PC-3 (cell line): ENCODE results near the gene LRRC47. TPM values are rescaled to one million over a fixed set of nuclear protein-coding genes. Genes with fewer than 3 reads are reported as not detected.

Source experiments
- ATAC-seq: fragments of 200-7000 bp; cut with Tn5 transposase; 2 replicates; pipeline ENCODE4 v1.9.1; 2020; ENCODE audit warnings: mild to moderate bottlenecking, moderate library complexity
- BruUV-seq: library from RNA; stranded (reverse); fragments of 400-500 nt; replicated peaks from 2 replicates; lab custom pipeline; 2021; lab: Mats Ljungman, UMichigan
- CTCF ChIA-PET: fragments of 300-600 bp; sonication (Branson Sonifier 250); formaldehyde crosslinking; loops from one replicate; lab custom pipeline; 2022; ENCODE audit warnings: antibody characterized with exemption; lab: Charles Lee
- POLR2A ChIA-PET: fragments of 300-600 bp; sonication (Branson Sonifier 250); formaldehyde crosslinking; loops from one replicate; lab custom pipeline; 2022; ENCODE audit warnings: antibody characterized with exemption; ENCODE audit not compliant: unreplicated experiment; lab: Charles Lee
- DNase-seq: peaks from one replicate; pipeline ENCODE4 v3.0.0-alpha.2; 2015
- H2AFZ ChIP-seq: fragments of 300-600 bp; sonication (generic); 2 replicates; pipeline ENCODE4 v1.6.0; 2016; ENCODE audit warnings: antibody characterized with exemption, low read length
- H3F3A ChIP-seq: fragments of 300-600 bp; sonication (generic); one replicate; pipeline ENCODE4 v1.6.0; 2017; ENCODE audit warnings: antibody characterized with exemption, low read length, control low read depth, mild to moderate bottlenecking; ENCODE audit not compliant: unreplicated experiment
- H3K27ac ChIP-seq: fragments of 300-600 bp; sonication (generic); 2 replicates; pipeline ENCODE4 v1.5.1; 2016; ENCODE audit warnings: mild to moderate bottlenecking, low read length
- H3K27me3 ChIP-seq: fragments of 300-600 bp; sonication (generic); 2 replicates; pipeline ENCODE4 v1.6.1; 2016; ENCODE audit warnings: low read length, mixed read lengths
- H3K36me3 ChIP-seq: fragments of 300-600 bp; sonication (generic); 2 replicates; pipeline ENCODE4 v1.6.1; 2016; ENCODE audit warnings: low read depth, mixed run types, low read length, mixed read lengths
- H3K4me1 ChIP-seq: fragments of 300-600 bp; sonication (generic); 2 replicates; pipeline ENCODE4 v1.5.1; 2016; ENCODE audit warnings: low read length; ENCODE audit not compliant: insufficient read depth
- H3K4me2 ChIP-seq: fragments of 300-600 bp; sonication (generic); 2 replicates; pipeline ENCODE4 v1.6.0; 2016; ENCODE audit warnings: low read length
- H3K4me3 ChIP-seq: fragments of 300-600 bp; sonication (generic); 2 replicates; pipeline ENCODE4 v1.5.1; 2016; ENCODE audit warnings: mild to moderate bottlenecking, low read length, mixed read lengths
- H3K79me2 ChIP-seq: fragments of 300-600 bp; sonication (generic); 2 replicates; pipeline ENCODE4 v1.6.1; 2017; ENCODE audit warnings: low read length, mixed read lengths
- H3K9ac ChIP-seq: fragments of 300-600 bp; sonication (generic); 2 replicates; pipeline ENCODE4 v1.6.0; 2016; ENCODE audit warnings: mild to moderate bottlenecking, low read length
- H3K9me2 ChIP-seq: fragments of 300-600 bp; sonication (generic); replicated peaks from 2 replicates; pipeline ENCODE4 v1.6.1; 2016; ENCODE audit warnings: mixed run types, low read length, mixed read lengths
- H3K9me3 ChIP-seq: fragments of 300-600 bp; sonication (generic); 2 replicates; pipeline ENCODE4 v1.6.1; 2016; ENCODE audit warnings: low read length, mixed read lengths
- H4K20me1 ChIP-seq: fragments of 300-600 bp; sonication (generic); 2 replicates; pipeline ENCODE4 v1.6.1; 2016; ENCODE audit warnings: low read length, mixed read lengths
- CTCF ChIP-seq: fragments of 300-600 bp; sonication (generic); conservative IDR thresholded peaks from 2 replicates; pipeline ENCODE4 v1.5.1; 2017; ENCODE audit warnings: antibody characterized with exemption, low read depth, mild to moderate bottlenecking, low read length
- EZH2 ChIP-seq: fragments of 300-600 bp; sonication (generic); IDR thresholded peaks from one replicate; pipeline ENCODE4 v1.6.1; 2017; ENCODE audit warnings: antibody characterized with exemption, mild to moderate bottlenecking, low read length; ENCODE audit not compliant: unreplicated experiment
- EZH2phosphoT487 ChIP-seq: fragments of 300-600 bp; sonication (generic); IDR thresholded peaks from 2 replicates; pipeline ENCODE4 v1.6.1; 2018; ENCODE audit warnings: mild to moderate bottlenecking, antibody characterized with exemption, low read length, borderline replicate concordance
- intact Hi-C: fragments of 100-400 bp; cut with micrococcal nuclease; formaldehyde crosslinking; loops from 2 replicates; pipeline ENCODE4 v1.9.0; 2023
- total RNA-seq: library from RNA; depleted of rRNA; stranded (reverse); fragments of >200 nt; gene quantifications from 2 replicates; pipeline ENCODE4 v1.2.3, GENCODE V29; 2014

LRRC47 gene
- total RNA-seq, 1 experiment from 2014 or later: 77.4 TPM

GRCh38 chr1:3822421-3822820 is 26.1 kb upstream of the LRRC47 start:
- Histone ChIP-seq H3K36me3 (peaks cover 33% of the 10 kb centered on the region), H3K4me1 (no peaks in the 10 kb centered on the region), H3K9ac (no peak overlapping the region), H3K27me3 (no peaks in the 10 kb centered on the region), H4K20me1 (no peaks in the 10 kb centered on the region), H3K4me2 (no peak overlapping the region), H3K9me3 (no peaks in the 10 kb centered on the region), H2AFZ (no peak overlapping the region), H3K4me3 (no peak overlapping the region), H3K9me2 (no peaks in the 10 kb centered on the region), H3F3A (no peaks in the 10 kb centered on the region), H3K27ac (no peak overlapping the region), H3K79me2 (no peaks in the 10 kb centered on the region)
- TF ChIP-seq CTCF: no peak
- intact Hi-C loops: no loop called here
- BruUV-seq: no TSS peak
- ATAC-seq: no peak
- CTCF ChIA-PET: no interaction called here
- POLR2A ChIA-PET: no interaction called here
- no peak for DNase-seq

GRCh38 chr1:3821908-3822307 is 25.6 kb upstream of the LRRC47 start:
- ATAC-seq (no peak), DNase-seq (no peak)
- Histone ChIP-seq H3K27me3 (no peaks in the 10 kb centered on the region), H3K9me2 (no peaks in the 10 kb centered on the region), H3F3A (no peaks in the 10 kb centered on the region), H3K4me1 (no peaks in the 10 kb centered on the region), H3K27ac (no peak overlapping the region), H2AFZ (no peak overlapping the region), H3K79me2 (no peaks in the 10 kb centered on the region), H3K4me2 (no peak overlapping the region), H4K20me1 (no peaks in the 10 kb centered on the region), H3K36me3 (peaks cover 32% of the 10 kb centered on the region), H3K4me3 (no peak overlapping the region), H3K9me3 (no peaks in the 10 kb centered on the region), H3K9ac (no peak overlapping the region)
- ChIA-PET CTCF (no interaction called here), POLR2A (no interaction called here)
- TF ChIP-seq EZH2 (no peak), EZH2phosphoT487 (no peak), CTCF (no peak)
- no TSS peak for BruUV-seq
- intact Hi-C loops: no loop called here

- H3K79me2 ChIP-seq: no peaks in the 10 kb centered on the region
- H3K27me3 ChIP-seq: no peaks in the 10 kb centered on the region
- H3K9me2 ChIP-seq: no peaks in the 10 kb centered on the region
- H3K9ac ChIP-seq: no peak overlapping the region
- BruUV-seq: no TSS peak
- ChIA-PET POLR2A (no interaction called here), CTCF (no interaction called here)
- DNase-seq (no peak), ATAC-seq (no peak)
- H3K4me2 ChIP-seq: no peak overlapping the region
- H3F3A ChIP-seq: no peaks in the 10 kb centered on the region
- H3K9me3 ChIP-seq: no peaks in the 10 kb centered on the region
- TF ChIP-seq EZH2phosphoT487: no peak
- no peak for TF ChIP-seq EZH2
- TF ChIP-seq CTCF: no peak
- no peak overlapping the region for H2AFZ ChIP-seq
- peaks cover 28% of the 10 kb centered on the region for H3K36me3 ChIP-seq
- no peak overlapping the region for H3K27ac ChIP-seq
- intact Hi-C loops: no loop called here
- no peaks in the 10 kb centered on the region for H3K4me1 ChIP-seq
- H3K4me3 ChIP-seq: no peak overlapping the region
- H4K20me1 ChIP-seq: no peaks in the 10 kb centered on the region
Observed at GRCh38 chr1:3821447-3821846, 25.1 kb upstream of the LRRC47 start.
